Measurements from ENCODE around the gene PKD1L1. TPM values are rescaled to one million over a fixed set of nuclear protein-coding genes. Genes with fewer than 3 reads are reported as not detected.

The PKD1L1 gene
- total RNA-seq, 1 experiment from 2014 or later = 0.07 TPM

DNA sequence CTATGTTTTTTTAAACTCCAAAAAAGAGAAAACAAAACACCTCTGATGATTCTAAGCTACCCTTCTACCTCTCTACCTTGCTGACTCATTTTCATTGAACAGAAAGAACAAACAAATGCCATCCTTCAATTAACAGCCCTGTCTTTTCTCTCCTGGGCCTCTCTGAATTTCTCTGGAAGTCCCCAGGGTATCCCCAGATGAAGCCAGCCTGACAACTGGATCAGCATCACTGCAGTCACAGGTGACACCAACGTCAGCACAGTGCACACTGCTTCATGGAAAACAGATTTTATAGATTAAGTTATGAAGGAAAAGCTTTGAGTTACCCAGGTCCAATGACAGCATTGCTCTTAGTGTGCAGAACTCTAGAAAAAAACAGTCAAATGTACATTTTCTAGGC is 25.5 kb upstream of the PKD1L1 start (continued):
- TF ChIP-seq SOX15 (CRISPR knock-in tag; IDR thresholded peaks at IDR 0.05) (no peak), TEAD1 (CRISPR knock-in tag; IDR thresholded peaks at IDR 0.05) (no peak)

DNA sequence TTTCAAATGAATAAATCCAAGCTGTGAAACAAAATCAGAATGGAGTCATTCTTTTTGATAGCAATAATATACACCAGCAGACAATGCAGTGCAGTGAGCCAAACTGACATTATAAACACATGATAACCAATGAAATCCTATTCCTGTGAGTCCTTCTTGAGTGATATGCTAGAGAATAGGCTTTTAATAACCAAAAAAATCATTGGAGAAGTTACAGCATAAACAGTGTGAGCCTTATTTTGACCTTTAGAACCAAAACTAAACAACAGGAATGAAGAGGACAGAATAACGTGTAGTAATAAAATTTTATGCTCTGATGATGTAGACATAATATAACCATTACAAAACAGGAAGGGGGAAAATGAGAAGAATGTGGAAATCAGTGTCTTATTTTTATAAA is 22.5 kb upstream of the PKD1L1 start:
- no peak overlapping the region for H3K4me3 Mint-ChIP-seq
- H3K27ac Mint-ChIP-seq = no peak overlapping the region
- CTCF ChIA-PET = no interaction called here
- no peak for ATAC-seq
- peaks cover 17% of the 10 kb centered on the region for H3K4me1 Mint-ChIP-seq
- H3K36me3 Mint-ChIP-seq = peaks cover 85% of the 10 kb centered on the region
- POLR2A ChIA-PET = interaction anchor here (0.6 kb wide), 1 partner anchor 1869 kb away, joined by 3 read pairs; no protein-coding TSS in a partner anchor
- DNase-seq (ENCODE audit: low spot score) = no peak
- no peaks in the 10 kb centered on the region for H3K9me3 Mint-ChIP-seq
- no peaks in the 10 kb centered on the region for H3K27me3 Mint-ChIP-seq (ENCODE audit: low read depth)
- TF ChIP-seq, protein P1, sequence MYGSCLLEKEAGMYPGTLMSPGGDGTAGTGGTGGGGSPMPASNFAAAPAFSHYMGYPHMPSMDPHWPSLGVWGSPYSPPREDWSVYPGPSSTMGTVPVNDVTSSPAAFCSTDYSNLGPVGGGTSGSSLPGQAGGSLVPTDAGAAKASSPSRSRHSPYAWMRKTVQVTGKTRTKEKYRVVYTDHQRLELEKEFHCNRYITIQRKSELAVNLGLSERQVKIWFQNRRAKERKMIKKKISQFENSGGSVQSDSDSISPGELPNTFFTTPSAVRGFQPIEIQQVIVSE (CRISPR knock-in tag; IDR thresholded peaks at IDR 0.05; ENCODE audit: borderline replicate concordance) = no peak
- TF ChIP-seq, protein P2, sequence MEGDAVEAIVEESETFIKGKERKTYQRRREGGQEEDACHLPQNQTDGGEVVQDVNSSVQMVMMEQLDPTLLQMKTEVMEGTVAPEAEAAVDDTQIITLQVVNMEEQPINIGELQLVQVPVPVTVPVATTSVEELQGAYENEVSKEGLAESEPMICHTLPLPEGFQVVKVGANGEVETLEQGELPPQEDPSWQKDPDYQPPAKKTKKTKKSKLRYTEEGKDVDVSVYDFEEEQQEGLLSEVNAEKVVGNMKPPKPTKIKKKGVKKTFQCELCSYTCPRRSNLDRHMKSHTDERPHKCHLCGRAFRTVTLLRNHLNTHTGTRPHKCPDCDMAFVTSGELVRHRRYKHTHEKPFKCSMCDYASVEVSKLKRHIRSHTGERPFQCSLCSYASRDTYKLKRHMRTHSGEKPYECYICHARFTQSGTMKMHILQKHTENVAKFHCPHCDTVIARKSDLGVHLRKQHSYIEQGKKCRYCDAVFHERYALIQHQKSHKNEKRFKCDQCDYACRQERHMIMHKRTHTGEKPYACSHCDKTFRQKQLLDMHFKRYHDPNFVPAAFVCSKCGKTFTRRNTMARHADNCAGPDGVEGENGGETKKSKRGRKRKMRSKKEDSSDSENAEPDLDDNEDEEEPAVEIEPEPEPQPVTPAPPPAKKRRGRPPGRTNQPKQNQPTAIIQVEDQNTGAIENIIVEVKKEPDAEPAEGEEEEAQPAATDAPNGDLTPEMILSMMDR (IDR thresholded peaks at IDR 0.05) = no peak
- TF ChIP-seq, protein P3, sequence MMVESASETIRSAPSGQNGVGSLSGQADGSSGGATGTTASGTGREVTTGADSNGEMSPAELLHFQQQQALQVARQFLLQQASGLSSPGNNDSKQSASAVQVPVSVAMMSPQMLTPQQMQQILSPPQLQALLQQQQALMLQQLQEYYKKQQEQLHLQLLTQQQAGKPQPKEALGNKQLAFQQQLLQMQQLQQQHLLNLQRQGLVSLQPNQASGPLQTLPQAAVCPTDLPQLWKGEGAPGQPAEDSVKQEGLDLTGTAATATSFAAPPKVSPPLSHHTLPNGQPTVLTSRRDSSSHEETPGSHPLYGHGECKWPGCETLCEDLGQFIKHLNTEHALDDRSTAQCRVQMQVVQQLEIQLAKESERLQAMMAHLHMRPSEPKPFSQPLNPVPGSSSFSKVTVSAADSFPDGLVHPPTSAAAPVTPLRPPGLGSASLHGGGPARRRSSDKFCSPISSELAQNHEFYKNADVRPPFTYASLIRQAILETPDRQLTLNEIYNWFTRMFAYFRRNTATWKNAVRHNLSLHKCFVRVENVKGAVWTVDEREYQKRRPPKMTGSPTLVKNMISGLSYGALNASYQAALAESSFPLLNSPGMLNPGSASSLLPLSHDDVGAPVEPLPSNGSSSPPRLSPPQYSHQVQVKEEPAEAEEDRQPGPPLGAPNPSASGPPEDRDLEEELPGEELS (CRISPR knock-in tag; IDR thresholded peaks at IDR 0.05) = no peak
- TF ChIP-seq, protein P4, sequence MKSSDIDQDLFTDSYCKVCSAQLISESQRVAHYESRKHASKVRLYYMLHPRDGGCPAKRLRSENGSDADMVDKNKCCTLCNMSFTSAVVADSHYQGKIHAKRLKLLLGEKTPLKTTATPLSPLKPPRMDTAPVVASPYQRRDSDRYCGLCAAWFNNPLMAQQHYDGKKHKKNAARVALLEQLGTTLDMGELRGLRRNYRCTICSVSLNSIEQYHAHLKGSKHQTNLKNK (CRISPR knock-in tag; IDR thresholded peaks at IDR 0.05) = no peak
- TF ChIP-seq ZNF138 (CRISPR knock-in tag; conservative IDR thresholded peaks at IDR 0.05) = no peak
- no peak for TF ChIP-seq ATF1 (CRISPR knock-in tag; IDR thresholded peaks at IDR 0.05)
- no peak for TF ChIP-seq ZNF121 (CRISPR knock-in tag; IDR thresholded peaks at IDR 0.05)
- TF ChIP-seq, protein P5, sequence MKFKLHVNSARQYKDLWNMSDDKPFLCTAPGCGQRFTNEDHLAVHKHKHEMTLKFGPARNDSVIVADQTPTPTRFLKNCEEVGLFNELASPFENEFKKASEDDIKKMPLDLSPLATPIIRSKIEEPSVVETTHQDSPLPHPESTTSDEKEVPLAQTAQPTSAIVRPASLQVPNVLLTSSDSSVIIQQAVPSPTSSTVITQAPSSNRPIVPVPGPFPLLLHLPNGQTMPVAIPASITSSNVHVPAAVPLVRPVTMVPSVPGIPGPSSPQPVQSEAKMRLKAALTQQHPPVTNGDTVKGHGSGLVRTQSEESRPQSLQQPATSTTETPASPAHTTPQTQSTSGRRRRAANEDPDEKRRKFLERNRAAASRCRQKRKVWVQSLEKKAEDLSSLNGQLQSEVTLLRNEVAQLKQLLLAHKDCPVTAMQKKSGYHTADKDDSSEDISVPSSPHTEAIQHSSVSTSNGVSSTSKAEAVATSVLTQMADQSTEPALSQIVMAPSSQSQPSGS (CRISPR knock-in tag; IDR thresholded peaks at IDR 0.05; ENCODE audit: borderline replicate concordance, low read depth) = no peak
- TF ChIP-seq, protein P6, sequence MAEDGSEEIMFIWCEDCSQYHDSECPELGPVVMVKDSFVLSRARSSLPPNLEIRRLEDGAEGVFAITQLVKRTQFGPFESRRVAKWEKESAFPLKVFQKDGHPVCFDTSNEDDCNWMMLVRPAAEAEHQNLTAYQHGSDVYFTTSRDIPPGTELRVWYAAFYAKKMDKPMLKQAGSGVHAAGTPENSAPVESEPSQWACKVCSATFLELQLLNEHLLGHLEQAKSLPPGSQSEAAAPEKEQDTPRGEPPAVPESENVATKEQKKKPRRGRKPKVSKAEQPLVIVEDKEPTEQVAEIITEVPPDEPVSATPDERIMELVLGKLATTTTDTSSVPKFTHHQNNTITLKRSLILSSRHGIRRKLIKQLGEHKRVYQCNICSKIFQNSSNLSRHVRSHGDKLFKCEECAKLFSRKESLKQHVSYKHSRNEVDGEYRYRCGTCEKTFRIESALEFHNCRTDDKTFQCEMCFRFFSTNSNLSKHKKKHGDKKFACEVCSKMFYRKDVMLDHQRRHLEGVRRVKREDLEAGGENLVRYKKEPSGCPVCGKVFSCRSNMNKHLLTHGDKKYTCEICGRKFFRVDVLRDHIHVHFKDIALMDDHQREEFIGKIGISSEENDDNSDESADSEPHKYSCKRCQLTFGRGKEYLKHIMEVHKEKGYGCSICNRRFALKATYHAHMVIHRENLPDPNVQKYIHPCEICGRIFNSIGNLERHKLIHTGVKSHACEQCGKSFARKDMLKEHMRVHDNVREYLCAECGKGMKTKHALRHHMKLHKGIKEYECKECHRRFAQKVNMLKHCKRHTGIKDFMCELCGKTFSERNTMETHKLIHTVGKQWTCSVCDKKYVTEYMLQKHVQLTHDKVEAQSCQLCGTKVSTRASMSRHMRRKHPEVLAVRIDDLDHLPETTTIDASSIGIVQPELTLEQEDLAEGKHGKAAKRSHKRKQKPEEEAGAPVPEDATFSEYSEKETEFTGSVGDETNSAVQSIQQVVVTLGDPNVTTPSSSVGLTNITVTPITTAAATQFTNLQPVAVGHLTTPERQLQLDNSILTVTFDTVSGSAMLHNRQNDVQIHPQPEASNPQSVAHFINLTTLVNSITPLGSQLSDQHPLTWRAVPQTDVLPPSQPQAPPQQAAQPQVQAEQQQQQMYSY (CRISPR knock-in tag; IDR thresholded peaks at IDR 0.05) = no peak
